SK-N-MC (cell line): ENCODE data around the gene SYVN1.

ENCODE experiments used
- EZH2 ChIP-seq: fragments of 200-600 bp; sonication (generic); IDR thresholded peaks from one replicate; pipeline ENCODE4 v1.6.1; 2017; ENCODE audit warnings: antibody characterized with exemption
- FOXP2 ChIP-seq: optimal IDR thresholded peaks from 2 replicates; pipeline ENCODE3; 2011; ENCODE audit warnings: mild to moderate bottlenecking, moderate library complexity; ENCODE audit not compliant: insufficient read depth; ENCODE audit errors: extremely low read length, control extremely low read depth
- POLR2AphosphoS5 ChIP-seq: IDR thresholded peaks from 2 replicates; pipeline ENCODE4 v1.6.1; 2012; ENCODE audit warnings: mild to moderate bottlenecking, low read depth, low read length, borderline replicate concordance

GRCh38 chr11:65131417-65131776 is 2.9 kb downstream of the SYVN1 start:
- TF ChIP-seq POLR2AphosphoS5, result no peak
- TF ChIP-seq EZH2, result no peak
- no peak for TF ChIP-seq FOXP2
